Activated T-cell treated with anti-CD3 and anti-CD28 coated beads, Interleukin-2, amount 50 U/mL, for 48 hours (primary cell): Measurements from ENCODE around the gene CYP4X1.
"Not testable (repeated sequence)": the region's sequence is repeated elsewhere in the genome, so short reads cannot be mapped to it uniquely, and the experiment has no call there.

Experiments used
- DNase-seq, 2 experiments: peaks; one replicate each; pipeline ENCODE4 v3.0.0-alpha.2; 2020

CYP4X1 gene

GRCh38 chr1:47069509-47069908, 46.0 kb downstream of the CYP4X1 start:
- DNase-seq: not testable (repeated sequence)

- DNase-seq: peak in 1 of 2 experiments; percentile 18
Measured at GRCh38 chr1:47089356-47089755, 65.9 kb downstream of the CYP4X1 start.

- DNase-seq: not testable (repeated sequence)
Measured at GRCh38 chr1:47091476-47091875, 68.0 kb downstream of the CYP4X1 start.
